K562 (cell line): ENCODE data around the gene PRDX2. TPM values are rescaled to one million over a fixed set of nuclear protein-coding genes. Genes with fewer than 3 reads are reported as not detected.
A peak's percentile ranks its signal among the peaks of the same experiment; 100 is the strongest.

ENCODE experiments used
- CBX5 ChIP-seq: IDR thresholded peaks from 2 replicates; pipeline ENCODE4 v1.6.1; 2014; ENCODE audit warnings: low read depth, borderline replicate concordance
- HMG20B ChIP-seq: fragments of 250-450 bp; sonication (Bioruptor Pico); IDR thresholded peaks from 2 replicates; pipeline ENCODE4 v1.5.0; 2021; ENCODE audit warnings: mild to moderate bottlenecking
- L3MBTL2 ChIP-seq: fragments of 450-650 bp; IDR thresholded peaks from 2 replicates; pipeline ENCODE4 v1.6.1; 2016; ENCODE audit warnings: mild to moderate bottlenecking, moderate library complexity
- NBN ChIP-seq: fragments of 450-650 bp; IDR thresholded peaks from 2 replicates; pipeline ENCODE4 v1.6.1; 2016; ENCODE audit warnings: low read depth, mild to moderate bottlenecking
- POLR3G ChIP-seq: IDR thresholded peaks from 2 replicates; pipeline ENCODE4 v1.6.1; 2011; ENCODE audit not compliant: insufficient read length, insufficient replicate concordance; ENCODE audit errors: extremely low read depth
- RERE ChIP-seq: sonication (generic); formaldehyde crosslinking; IDR thresholded peaks from 2 replicates; pipeline ENCODE4 v1.8.0; 2023; ENCODE audit warnings: missing genetic modification reagents, mild to moderate bottlenecking, borderline replicate concordance
- TCF3 ChIP-seq: sonication (generic); formaldehyde crosslinking; IDR thresholded peaks from 2 replicates; pipeline ENCODE4 v1.4.0; 2020; ENCODE audit warnings: mild to moderate bottlenecking, missing genetic modification reagents
- THRAP3 ChIP-seq: fragments of 450-650 bp; IDR thresholded peaks from 2 replicates; pipeline ENCODE4 v1.6.1; 2016; ENCODE audit warnings: mild to moderate bottlenecking, inconsistent platforms, borderline replicate concordance
- THRB ChIP-seq: fragments of 450-650 bp; formaldehyde crosslinking; conservative IDR thresholded peaks from 2 replicates; pipeline ENCODE4 v1.4.0; 2022; ENCODE audit warnings: mild to moderate bottlenecking, missing genetic modification characterization
- ZFX ChIP-seq: sonication (generic); formaldehyde crosslinking; IDR thresholded peaks from 2 replicates; pipeline ENCODE4 v1.8.0; 2022; ENCODE audit warnings: mild to moderate bottlenecking, missing genetic modification reagents, moderate library complexity
- ZNF263 ChIP-seq: sonication (generic); formaldehyde crosslinking; IDR thresholded peaks from 2 replicates; pipeline ENCODE4 v1.8.0; 2022; ENCODE audit warnings: mild to moderate bottlenecking, missing genetic modification reagents, borderline replicate concordance
- ZNF408 ChIP-seq: fragments of 250-450 bp; sonication (Bioruptor Pico); IDR thresholded peaks from 2 replicates; pipeline ENCODE4 v1.4.0; 2020; ENCODE audit warnings: low read depth, mild to moderate bottlenecking, moderate library complexity
- ZNF586 ChIP-seq: fragments of 450-650 bp; formaldehyde crosslinking; conservative IDR thresholded peaks from 2 replicates; pipeline ENCODE4 v1.4.0; 2020; ENCODE audit warnings: mild to moderate bottlenecking, moderate library complexity
- polyA plus RNA-seq, 8 experiments: library from polyadenylated mRNA; depleted of rRNA in 4 of 8; stranded (reverse) in 5 of 8; unstranded in 3 of 8; fragments of >200 nt; fragmentation: Nextera tagmentation in 2 of 8; fragmentation: Illumina TruSeq in 1 of 8; extraction: Ambion mirVana in 2 of 8; extraction: Trizol in 1 of 8; gene quantifications; 2 replicates each; pipeline versions ENCODE4 v1.2.1 to v1.2.3, GENCODE V29; 2011 to 2014; ENCODE audit warnings: inconsistent platforms in 1 of 8, missing spikeins in 1 of 8
- total RNA-seq, 7 experiments: library from RNA; depleted of rRNA in 6 of 7; stranded (reverse); fragments of >200 nt in 6 of 7; fragmentation: Illumina TruSeq in 2 of 7; extraction: Trizol in 2 of 7; gene quantifications; 2 replicates each; pipeline versions ENCODE4 v1.2.1 to v1.2.3, GENCODE V29; 2011 to 2021; ENCODE audit warnings: low replicate concordance in 1 of 7
- TF ChIP-seq, protein P1 (sequence below): fragments of 450-650 bp; IDR thresholded peaks from 2 replicates; pipeline ENCODE4 v1.6.1; 2017; ENCODE audit warnings: antibody characterized with exemption, mild to moderate bottlenecking
- TF ChIP-seq, protein P2 (sequence below): sonication (generic); formaldehyde crosslinking; IDR thresholded peaks from 2 replicates; pipeline ENCODE4 v1.8.1; 2023; ENCODE audit warnings: mild to moderate bottlenecking, missing genetic modification reagents

PRDX2 gene
- total and polyA plus RNA-seq, 9 of the 15 experiments (the other 6 are each of a cell fraction or from before 2014, with no cell fraction given), result 206 to 1,183 (median 415) TPM

- no peak for TF ChIP-seq RERE
- no peak for TF ChIP-seq ZNF408 (CRISPR knock-in tag)
- TF ChIP-seq, protein P1, sequence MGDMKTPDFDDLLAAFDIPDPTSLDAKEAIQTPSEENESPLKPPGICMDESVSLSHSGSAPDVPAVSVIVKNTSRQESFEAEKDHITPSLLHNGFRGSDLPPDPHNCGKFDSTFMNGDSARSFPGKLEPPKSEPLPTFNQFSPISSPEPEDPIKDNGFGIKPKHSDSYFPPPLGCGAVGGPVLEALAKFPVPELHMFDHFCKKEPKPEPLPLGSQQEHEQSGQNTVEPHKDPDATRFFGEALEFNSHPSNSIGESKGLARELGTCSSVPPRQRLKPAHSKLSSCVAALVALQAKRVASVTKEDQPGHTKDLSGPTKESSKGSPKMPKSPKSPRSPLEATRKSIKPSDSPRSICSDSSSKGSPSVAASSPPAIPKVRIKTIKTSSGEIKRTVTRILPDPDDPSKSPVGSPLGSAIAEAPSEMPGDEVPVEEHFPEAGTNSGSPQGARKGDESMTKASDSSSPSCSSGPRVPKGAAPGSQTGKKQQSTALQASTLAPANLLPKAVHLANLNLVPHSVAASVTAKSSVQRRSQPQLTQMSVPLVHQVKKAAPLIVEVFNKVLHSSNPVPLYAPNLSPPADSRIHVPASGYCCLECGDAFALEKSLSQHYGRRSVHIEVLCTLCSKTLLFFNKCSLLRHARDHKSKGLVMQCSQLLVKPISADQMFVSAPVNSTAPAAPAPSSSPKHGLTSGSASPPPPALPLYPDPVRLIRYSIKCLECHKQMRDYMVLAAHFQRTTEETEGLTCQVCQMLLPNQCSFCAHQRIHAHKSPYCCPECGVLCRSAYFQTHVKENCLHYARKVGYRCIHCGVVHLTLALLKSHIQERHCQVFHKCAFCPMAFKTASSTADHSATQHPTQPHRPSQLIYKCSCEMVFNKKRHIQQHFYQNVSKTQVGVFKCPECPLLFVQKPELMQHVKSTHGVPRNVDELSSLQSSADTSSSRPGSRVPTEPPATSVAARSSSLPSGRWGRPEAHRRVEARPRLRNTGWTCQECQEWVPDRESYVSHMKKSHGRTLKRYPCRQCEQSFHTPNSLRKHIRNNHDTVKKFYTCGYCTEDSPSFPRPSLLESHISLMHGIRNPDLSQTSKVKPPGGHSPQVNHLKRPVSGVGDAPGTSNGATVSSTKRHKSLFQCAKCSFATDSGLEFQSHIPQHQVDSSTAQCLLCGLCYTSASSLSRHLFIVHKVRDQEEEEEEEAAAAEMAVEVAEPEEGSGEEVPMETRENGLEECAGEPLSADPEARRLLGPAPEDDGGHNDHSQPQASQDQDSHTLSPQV, result no peak; the same call in 1 of the 2 replicates
- TF ChIP-seq POLR3G, result no peak
- TF ChIP-seq, protein P2, sequence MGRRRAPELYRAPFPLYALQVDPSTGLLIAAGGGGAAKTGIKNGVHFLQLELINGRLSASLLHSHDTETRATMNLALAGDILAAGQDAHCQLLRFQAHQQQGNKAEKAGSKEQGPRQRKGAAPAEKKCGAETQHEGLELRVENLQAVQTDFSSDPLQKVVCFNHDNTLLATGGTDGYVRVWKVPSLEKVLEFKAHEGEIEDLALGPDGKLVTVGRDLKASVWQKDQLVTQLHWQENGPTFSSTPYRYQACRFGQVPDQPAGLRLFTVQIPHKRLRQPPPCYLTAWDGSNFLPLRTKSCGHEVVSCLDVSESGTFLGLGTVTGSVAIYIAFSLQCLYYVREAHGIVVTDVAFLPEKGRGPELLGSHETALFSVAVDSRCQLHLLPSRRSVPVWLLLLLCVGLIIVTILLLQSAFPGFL (CRISPR knock-in tag), result no peak
- TF ChIP-seq NBN, result no peak
- no peak; the same call in 1 of the 2 replicates for TF ChIP-seq ZNF263 (CRISPR knock-in tag)
- 0 out of 2 replicates have a peak, but pooled peaks have one; percentile 33 for TF ChIP-seq CBX5
- no peak for TF ChIP-seq HMG20B (CRISPR knock-in tag)
- peak; percentile 87 for TF ChIP-seq L3MBTL2
- no peak for TF ChIP-seq THRB (CRISPR knock-in tag)
- TF ChIP-seq ZFX, result peak; percentile 96
- TF ChIP-seq ZNF586, result no peak
- TF ChIP-seq THRAP3, result no peak
- TF ChIP-seq TCF3 (CRISPR knock-in tag), result no peak
These were observed at the start of gene PRDX2, which contains the start of gene THSD8 (continued) for GRCh38 chr19:12801466-12802266.
